GM23248 (cell line): ENCODE measurements around the gene SIK3. TPM values are rescaled to one million over a fixed set of nuclear protein-coding genes. Genes with fewer than 3 reads are reported as not detected.
A peak's percentile ranks its signal among the peaks of the same experiment; 100 is the strongest.

Source experiments
- DNase-seq: peaks from one replicate; pipeline ENCODE4 v3.0.0-alpha.2; 2015
- H2AFZ ChIP-seq: fragments of 200-600 bp; sonication (generic); 2 replicates; pipeline ENCODE4 v1.6.1; 2016; ENCODE audit warnings: antibody characterized with exemption
- H3F3A ChIP-seq: fragments of 200-600 bp; sonication (generic); 2 replicates; pipeline ENCODE4 v1.6.1; 2016; ENCODE audit warnings: mild to moderate bottlenecking, antibody characterized with exemption, mixed run types; ENCODE audit not compliant: insufficient read depth
- H3K27ac ChIP-seq: fragments of 200-600 bp; sonication (generic); 2 replicates; pipeline ENCODE4 v1.5.1; 2016; ENCODE audit warnings: mild to moderate bottlenecking
- H3K27me3 ChIP-seq: fragments of 200-600 bp; sonication (generic); replicated peaks from 2 replicates; pipeline ENCODE4 v1.6.1; 2016; ENCODE audit warnings: mild to moderate bottlenecking; ENCODE audit not compliant: insufficient read depth
- H3K36me3 ChIP-seq: fragments of 200-600 bp; sonication (generic); 2 replicates; pipeline ENCODE4 v1.6.1; 2016; ENCODE audit warnings: low read depth, mild to moderate bottlenecking
- H3K4me1 ChIP-seq: fragments of 200-600 bp; sonication (generic); 2 replicates; pipeline ENCODE4 v1.6.1; 2016; ENCODE audit warnings: mild to moderate bottlenecking; ENCODE audit not compliant: insufficient read depth
- H3K4me2 ChIP-seq: fragments of 200-600 bp; sonication (generic); one replicate; pipeline ENCODE4 v1.6.1; 2016; ENCODE audit warnings: mild to moderate bottlenecking; ENCODE audit not compliant: unreplicated experiment
- H3K4me3 ChIP-seq: fragments of 200-600 bp; sonication (generic); 2 replicates; pipeline ENCODE4 v1.5.1; 2016; ENCODE audit warnings: mild to moderate bottlenecking
- H3K79me2 ChIP-seq: fragments of 200-600 bp; sonication (generic); 2 replicates; pipeline ENCODE4 v1.6.1; 2016; ENCODE audit warnings: mild to moderate bottlenecking; ENCODE audit not compliant: insufficient read depth
- H3K9ac ChIP-seq: fragments of 200-600 bp; sonication (generic); 2 replicates; pipeline ENCODE4 v1.6.1; 2016; ENCODE audit warnings: mild to moderate bottlenecking
- H3K9me2 ChIP-seq: fragments of 200-600 bp; sonication (generic); 2 replicates; pipeline ENCODE4 v1.6.1; 2016; ENCODE audit warnings: mixed run types, mild to moderate bottlenecking, moderate library complexity; ENCODE audit not compliant: insufficient read depth
- H3K9me3 ChIP-seq: fragments of 200-600 bp; sonication (generic); one replicate; pipeline ENCODE4 v1.6.1; 2017; ENCODE audit warnings: low read depth
- H4K20me1 ChIP-seq: fragments of 200-600 bp; sonication (generic); 2 replicates; pipeline ENCODE4 v1.6.0; 2016; ENCODE audit not compliant: insufficient read depth
- EZH2 ChIP-seq: fragments of 200-600 bp; sonication (generic); IDR thresholded peaks from 2 replicates; pipeline ENCODE4 v1.6.1; 2018; ENCODE audit warnings: antibody characterized with exemption, mild to moderate bottlenecking; ENCODE audit not compliant: insufficient read depth, poor library complexity, severe bottlenecking
- EZH2phosphoT487 ChIP-seq: fragments of 200-600 bp; sonication (generic); IDR thresholded peaks from 2 replicates; pipeline ENCODE4 v1.6.1; 2018; ENCODE audit warnings: antibody characterized with exemption, moderate library complexity, mild to moderate bottlenecking, low read depth; ENCODE audit not compliant: insufficient read depth
- WGBS, 2 experiments: methylation state at CpG; one replicate each; pipeline ENCODE4 v1.1.6; 2015 to 2017; ENCODE audit warnings: low lambda C conversion rate in 2 of 2, low coverage in 1 of 2; ENCODE audit errors: missing lambda C conversion rate in 2 of 2; 5-methylcytosine and 5-hydroxymethylcytosine counted together
- in situ Hi-C: fragments of 300-500 bp; cut with MboI; formaldehyde crosslinking; loops from 2 replicates; pipeline ENCODE4 v1.15.0; 2020
- polyA plus RNA-seq: library from polyadenylated mRNA; unstranded; fragments of >200 nt; fragmentation: Nextera tagmentation; extraction: Ambion mirVana; gene quantifications from 2 replicates; pipeline ENCODE4 v1.2.1, GENCODE V29; 2016
- total RNA-seq: library from RNA; depleted of rRNA; stranded (reverse); fragments of >200 nt; shearing (Covaris generic); gene quantifications from 2 replicates; pipeline ENCODE4 v1.2.3, GENCODE V29; 2014

SIK3 gene
- total and polyA plus RNA-seq, 2 experiments from 2014 or later, result 4.2 to 15.5 TPM

DNA sequence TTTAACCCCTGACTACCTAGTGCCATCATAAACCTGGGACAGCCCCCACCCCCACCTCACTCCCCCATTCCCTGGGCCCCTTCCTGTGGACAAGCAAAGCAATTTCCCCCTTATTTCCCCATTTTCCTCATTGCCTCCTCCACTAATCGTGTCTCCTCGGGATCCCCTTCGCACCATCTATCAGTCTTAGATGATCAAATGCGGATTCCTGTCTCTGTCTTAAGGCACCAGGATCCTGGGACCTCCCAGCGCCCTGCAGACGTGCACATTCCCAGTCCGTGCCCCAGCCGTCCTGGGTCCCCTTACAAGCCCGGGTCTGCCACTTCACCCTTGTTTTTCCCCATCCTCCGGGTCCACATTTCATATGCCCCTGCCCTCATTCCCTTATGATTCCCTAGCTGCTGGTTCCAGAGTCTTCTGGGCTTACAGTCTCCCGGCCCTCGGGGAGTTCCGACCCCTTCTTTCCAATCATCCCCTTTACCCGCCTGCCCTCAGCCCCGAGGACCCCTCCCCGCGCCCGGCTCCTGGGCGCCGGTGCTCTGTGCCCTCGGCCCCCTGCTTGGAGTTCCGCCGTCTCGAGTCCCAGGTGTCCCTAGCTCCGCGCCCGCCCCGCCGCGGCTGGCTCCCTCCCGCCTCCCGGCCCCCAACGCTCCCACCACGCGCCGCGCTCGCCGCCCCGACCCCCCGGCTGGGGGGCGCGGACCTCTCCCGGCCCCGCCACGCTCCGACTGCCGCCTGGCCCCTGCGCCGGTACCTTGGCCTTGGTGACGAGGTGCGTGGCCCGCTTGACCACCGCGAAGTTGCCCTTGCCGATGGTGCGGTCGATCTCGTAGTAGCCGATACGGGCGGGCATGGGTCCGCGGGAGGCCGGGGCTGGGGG, 599 bp downstream of the SIK3 start:
- H3K9ac ChIP-seq, result peak overlapping the region; percentile 95
- no peaks in the 10 kb centered on the region for H3K36me3 ChIP-seq
- peak overlapping the region; percentile 81 for H3K4me3 ChIP-seq
- H3F3A ChIP-seq, result peaks cover 34% of the 10 kb centered on the region
- TF ChIP-seq EZH2 (no peak), EZH2phosphoT487 (no peak)
- peaks cover 42% of the 10 kb centered on the region for H3K4me1 ChIP-seq
- H4K20me1 ChIP-seq, result no peaks in the 10 kb centered on the region
- no peaks in the 10 kb centered on the region for H3K9me3 ChIP-seq
- peak overlapping the region; percentile 80 for H3K4me2 ChIP-seq
- no peaks in the 10 kb centered on the region for H3K27me3 ChIP-seq
- in situ Hi-C loops, result no loop called here
- peak; percentile 61 for DNase-seq
- peak overlapping the region; percentile 78 for H3K27ac ChIP-seq
- peaks cover 52% of the 10 kb centered on the region for H3K79me2 ChIP-seq
- WGBS, 2 experiments, result 1 to 2% methylated on average over 17 to 64 of the region's 65 CpGs
- H3K9me2 ChIP-seq, result no peaks in the 10 kb centered on the region
- H2AFZ ChIP-seq, result peak overlapping the region; percentile 28

DNA sequence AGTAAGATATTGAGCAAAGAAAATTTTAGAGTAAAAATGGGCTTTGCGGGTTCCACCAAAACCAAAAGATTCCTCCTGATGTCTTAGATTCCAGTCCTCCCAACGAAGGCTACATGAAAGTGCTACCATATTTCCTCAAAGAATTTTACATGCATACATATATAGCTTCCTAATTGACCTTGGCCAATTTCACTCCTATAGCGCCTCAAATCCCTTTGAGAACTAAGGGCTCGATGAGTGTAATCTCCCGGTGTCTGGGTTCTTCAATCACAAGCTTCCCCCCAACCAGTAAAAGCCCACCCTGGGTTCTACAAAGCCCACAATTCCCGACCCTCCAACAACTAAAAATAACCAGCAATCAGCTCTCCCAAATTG, 1.2 kb downstream of the SIK3 start:
- Histone ChIP-seq H3K79me2 (peaks cover 59% of the 10 kb centered on the region), H3K36me3 (no peaks in the 10 kb centered on the region), H3F3A (peaks cover 34% of the 10 kb centered on the region), H3K27ac (peak overlapping the region; percentile 78), H4K20me1 (0 out of 2 replicates have a peak, but pooled peaks cover 1% of the 10 kb centered on the region), H3K27me3 (no peaks in the 10 kb centered on the region), H3K4me3 (peak overlapping the region; percentile 81), H3K4me2 (peak overlapping the region; percentile 80), H3K4me1 (peaks cover 42% of the 10 kb centered on the region), H3K9me3 (no peaks in the 10 kb centered on the region), H3K9ac (peak overlapping the region; percentile 95), H2AFZ (no peak overlapping the region), H3K9me2 (no peaks in the 10 kb centered on the region)
- 60 to 67% methylated on average over 6 of the region's 6 CpGs for WGBS, 2 experiments
- in situ Hi-C loops, result no loop called here
- no peak for TF ChIP-seq EZH2phosphoT487
- no peak for TF ChIP-seq EZH2
- peak; percentile 30 for DNase-seq

DNA sequence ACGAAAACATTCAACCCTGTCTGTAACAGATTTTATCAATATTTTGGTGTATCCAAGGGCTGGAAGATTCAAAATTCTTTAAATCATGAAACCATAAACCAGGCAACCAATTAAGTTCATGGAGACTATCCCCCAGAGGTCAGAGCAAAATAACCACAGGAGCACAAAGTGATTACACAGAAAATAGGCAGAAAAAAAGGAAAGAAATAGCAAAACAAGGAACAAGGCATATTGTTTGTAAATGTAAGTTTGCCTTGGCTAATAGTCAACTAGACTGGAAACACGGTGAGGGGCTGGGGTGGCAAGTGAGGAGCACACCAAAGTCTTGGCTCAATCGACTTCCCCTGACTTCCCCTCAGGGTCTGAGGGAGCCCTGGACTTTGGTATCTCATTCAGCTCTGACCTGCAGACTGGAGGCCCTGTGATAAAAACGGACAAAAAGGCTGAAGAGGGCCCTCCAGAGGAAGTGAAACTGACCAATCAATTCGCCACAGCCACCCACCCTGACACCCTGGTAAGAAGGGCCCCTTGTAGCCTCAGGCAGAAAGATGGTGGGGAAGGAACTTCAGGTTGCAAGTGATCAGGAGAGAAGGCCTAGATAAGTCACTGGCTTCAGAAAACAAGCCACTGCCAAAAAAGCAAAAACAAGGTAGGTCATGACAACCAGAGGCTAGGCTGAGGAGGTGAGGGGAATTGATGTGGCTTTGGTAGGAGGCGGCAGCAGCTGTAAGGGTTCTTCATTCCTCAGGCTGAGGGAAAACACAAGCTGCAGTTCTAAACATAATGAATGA, 1.8 kb downstream of the SIK3 start:
- Histone ChIP-seq H4K20me1 (0 out of 2 replicates have a peak, but pooled peaks cover 6% of the 10 kb centered on the region), H3K27ac (peak overlapping the region; percentile 78), H3K4me1 (peaks cover 42% of the 10 kb centered on the region), H2AFZ (no peak overlapping the region), H3K9me3 (no peaks in the 10 kb centered on the region), H3K79me2 (peaks cover 65% of the 10 kb centered on the region), H3K36me3 (no peaks in the 10 kb centered on the region), H3K27me3 (no peaks in the 10 kb centered on the region), H3K4me2 (peak overlapping the region; percentile 80), H3K9me2 (no peaks in the 10 kb centered on the region), H3K9ac (peak overlapping the region; percentile 95), H3F3A (peaks cover 34% of the 10 kb centered on the region), H3K4me3 (peak overlapping the region; percentile 81)
- in situ Hi-C loops, result no loop called here
- 25 to 26% methylated on average over 6 of the region's 6 CpGs for WGBS, 2 experiments
- TF ChIP-seq EZH2phosphoT487 (no peak), EZH2 (no peak)
- peak; percentile 40 for DNase-seq

DNA sequence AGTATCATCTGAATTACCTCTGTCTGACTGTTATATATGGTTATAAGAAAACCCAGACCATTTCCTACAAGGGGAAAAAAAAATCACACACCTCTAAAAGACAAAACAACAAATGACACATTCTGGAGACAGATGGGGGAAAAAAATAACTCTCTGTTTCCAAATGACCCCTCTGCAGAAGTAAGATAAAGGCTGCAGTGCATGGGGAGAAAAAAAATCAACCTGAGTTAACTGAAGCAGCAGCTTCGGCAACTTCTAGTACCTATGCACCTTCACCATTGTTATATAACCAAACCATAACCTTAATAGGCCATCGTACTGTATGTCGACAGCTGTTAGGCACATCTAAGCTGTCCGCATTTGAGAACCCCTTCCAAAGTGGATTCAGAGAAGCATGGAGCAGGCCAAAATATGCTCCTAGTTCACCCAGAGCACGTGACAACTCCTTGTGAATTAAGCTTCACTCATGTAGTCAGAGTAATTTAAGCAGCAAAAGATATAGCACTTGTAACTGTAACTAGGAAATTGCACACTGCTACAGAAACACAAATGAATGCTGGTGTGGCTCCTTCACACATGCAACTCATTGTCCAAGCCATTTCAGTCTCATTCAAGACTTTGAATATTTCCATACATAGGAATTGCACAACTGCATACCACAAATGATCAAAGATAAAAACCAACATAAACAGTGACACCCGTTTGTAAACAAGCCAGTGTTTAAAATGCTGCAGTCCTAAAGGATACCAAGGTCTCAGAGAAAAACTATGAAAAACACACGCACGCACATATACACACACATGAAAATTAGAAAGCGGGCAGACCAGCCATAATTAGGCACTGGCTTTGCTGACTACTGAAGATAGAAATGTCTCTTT, 2.7 kb downstream of the SIK3 start:
- WGBS, 2 experiments, result 27 to 30% methylated on average over 9 of the region's 9 CpGs
- H3K79me2 ChIP-seq, result peaks cover 73% of the 10 kb centered on the region
- in situ Hi-C loops, result no loop called here
- peak overlapping the region; percentile 78 for H3K27ac ChIP-seq
- DNase-seq, result peak; percentile 74
- no peak overlapping the region for H2AFZ ChIP-seq
- H3K9me2 ChIP-seq, result no peaks in the 10 kb centered on the region
- 0 out of 2 replicates have a peak, but pooled peaks cover 6% of the 10 kb centered on the region for H4K20me1 ChIP-seq
- peak overlapping the region; percentile 80 for H3K4me2 ChIP-seq
- peak overlapping the region; percentile 95 for H3K9ac ChIP-seq
- no peaks in the 10 kb centered on the region for H3K36me3 ChIP-seq
- peaks cover 34% of the 10 kb centered on the region for H3F3A ChIP-seq
- TF ChIP-seq EZH2phosphoT487 (no peak), EZH2 (no peak)
- H3K9me3 ChIP-seq, result no peaks in the 10 kb centered on the region
- H3K27me3 ChIP-seq, result no peaks in the 10 kb centered on the region
- peaks cover 42% of the 10 kb centered on the region for H3K4me1 ChIP-seq
- H3K4me3 ChIP-seq, result peak overlapping the region; percentile 81
